GM11168 (cell line): ENCODE measurements around the gene PNLIP.

Experiments
- in situ Hi-C: fragments of 300-500 bp; cut with MboI; formaldehyde crosslinking; loops from one replicate; pipeline ENCODE4 v1.12.0; 2022; ENCODE audit warnings: low sequenced_read_pairs; ENCODE audit not compliant: unreplicated experiment

Gene PNLIP

DNA sequence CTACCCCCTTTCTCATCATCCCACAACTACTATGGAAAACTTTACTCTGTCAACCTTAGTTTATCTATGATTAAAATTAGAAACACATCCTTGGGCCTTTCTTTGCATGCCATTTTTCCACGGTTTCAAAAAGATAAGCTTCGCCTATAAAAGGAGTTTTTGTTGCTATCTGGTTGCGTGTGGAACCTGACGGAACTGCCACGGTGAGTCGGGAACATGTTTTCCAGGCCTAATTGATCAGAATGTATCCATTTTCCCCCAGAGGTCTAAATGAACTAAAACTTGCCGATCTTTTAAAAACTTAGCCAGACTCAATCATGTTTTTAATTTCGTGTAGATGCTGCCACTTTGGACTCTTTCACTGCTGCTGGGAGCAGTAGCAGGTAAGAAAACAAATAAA is at the start of gene PNLIP:
Gene PNLIP (plus strand): TSS at position 176 of the 400 bp plus-strand sequence. CDS start 162 bp downstream, at position 338.
- in situ Hi-C loops = no loop called here

DNA sequence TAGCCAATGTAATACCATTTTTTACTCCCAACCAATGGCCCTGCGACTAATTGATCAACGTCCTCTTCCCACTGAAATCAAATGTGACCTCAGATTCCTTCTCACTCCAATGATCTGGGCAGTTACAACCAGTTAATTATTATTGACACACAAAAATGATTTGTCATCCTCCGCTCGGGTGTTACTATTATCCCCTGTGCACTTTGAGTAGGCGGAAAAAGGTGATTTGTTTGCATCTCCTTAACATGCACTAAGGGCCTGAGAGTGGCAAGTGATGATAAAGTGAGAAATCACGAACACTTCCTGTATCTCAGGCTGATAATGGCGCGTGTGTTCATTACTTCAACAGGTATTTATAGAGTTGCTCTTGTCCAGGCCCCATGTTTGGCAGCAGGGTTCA is 40.9 kb upstream of the PNLIP start:
- in situ Hi-C loops = no loop called here

DNA sequence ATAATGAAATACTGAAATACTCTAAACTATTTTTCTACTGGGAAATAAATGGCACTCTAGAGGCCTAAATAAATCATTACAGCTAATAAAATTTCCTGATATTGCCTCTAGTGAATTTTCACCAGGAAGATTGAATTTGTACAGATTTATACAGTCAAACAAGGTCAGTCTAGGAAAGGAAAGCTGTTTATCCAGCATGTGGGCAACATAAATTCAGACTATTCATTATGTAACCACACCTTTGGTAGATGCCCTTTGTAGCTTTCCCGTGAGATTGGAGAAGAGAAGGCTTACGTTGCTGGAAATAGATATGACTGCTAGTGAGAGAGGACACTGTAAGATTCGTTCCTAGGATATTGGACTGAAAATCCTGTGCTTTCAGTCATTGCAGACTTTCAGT is 35.2 kb upstream of the PNLIP start:
- in situ Hi-C loops = no loop called here

DNA sequence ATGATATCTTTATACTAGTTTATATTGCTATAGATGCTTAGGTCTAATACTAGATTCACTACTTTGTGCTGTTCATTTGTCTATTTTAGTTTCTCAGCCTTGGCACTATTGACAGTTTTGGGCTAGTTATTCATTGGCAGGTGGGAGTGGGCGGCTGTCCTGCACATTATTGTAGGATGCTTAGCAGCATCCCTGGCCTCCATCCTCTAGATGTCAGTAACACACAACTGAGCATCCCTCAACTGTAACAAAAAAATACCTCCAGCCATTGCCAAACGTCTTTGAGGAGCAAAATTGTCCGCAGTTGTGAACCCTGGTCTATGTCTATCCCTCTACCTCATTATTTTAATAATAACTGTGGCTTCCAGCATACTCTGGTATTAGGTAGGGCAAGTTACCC is 34.4 kb upstream of the PNLIP start:
- in situ Hi-C loops = no loop called here

DNA sequence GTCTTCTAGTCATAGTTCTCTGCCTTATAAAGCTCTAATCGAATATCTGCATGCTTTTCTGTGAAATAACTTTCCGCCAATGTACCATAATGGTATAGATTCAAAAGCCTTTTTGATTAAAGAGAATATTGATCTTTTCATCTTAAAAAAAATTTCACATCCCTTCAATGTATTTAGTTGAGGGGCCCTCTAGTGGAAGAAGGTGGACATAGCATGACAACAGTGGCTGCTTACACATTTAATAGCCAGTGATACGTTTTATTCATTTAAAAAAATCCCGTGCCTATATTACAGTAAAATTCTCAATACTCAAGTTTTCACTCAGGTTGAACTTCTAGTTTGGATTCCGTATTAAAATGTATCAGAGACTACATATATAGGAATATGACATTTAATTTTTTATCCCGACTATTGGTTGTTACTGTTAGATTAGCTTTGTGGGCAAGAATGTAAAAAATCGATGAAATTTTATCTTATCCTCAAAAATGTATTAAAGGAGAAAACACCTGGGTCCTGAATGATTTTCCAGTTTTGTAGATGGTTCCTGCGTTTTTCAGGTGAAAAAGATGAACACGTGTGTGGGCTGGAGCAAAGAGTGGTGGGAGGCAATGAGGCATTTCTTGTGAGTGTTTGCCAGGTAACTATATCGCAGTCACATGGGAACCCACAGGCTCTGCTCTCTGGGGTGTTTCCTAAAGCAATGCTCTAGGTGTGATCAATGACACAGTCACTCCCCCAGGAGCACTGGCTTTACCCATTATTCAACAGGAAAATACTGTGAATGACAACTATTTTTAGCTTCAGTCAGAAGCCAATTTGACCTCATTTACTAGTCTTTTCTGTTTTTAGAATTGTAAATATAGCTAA is 24.1 kb upstream of the PNLIP start:
- in situ Hi-C loops = no loop called here

DNA sequence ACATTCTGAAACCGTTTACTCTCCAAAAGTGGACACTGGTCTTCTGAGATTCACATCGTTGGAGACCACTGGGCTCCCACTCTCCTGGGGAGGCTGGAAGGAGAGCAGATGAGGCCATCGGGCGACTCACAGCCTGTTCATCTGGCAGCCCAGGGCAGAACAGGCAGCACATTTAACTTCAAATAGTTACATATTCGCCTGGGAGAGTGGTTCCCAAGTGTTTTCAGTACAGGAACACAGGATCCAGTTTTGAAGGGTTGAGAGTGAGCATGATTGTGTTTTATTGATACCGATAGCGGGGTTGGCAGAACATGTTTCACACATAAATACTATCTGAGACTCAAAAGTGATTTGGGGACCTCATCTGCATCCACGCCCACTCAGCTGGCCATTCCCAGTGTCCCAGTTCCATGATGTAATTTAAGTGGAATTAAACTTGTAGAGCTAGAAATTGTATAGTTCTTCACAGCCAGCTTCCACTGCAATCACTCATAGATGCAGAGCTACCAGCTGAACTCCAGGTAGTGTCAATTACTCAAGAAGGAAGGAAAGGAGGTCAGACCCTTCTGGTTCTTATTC is 22.8 kb upstream of the PNLIP start:
- in situ Hi-C loops = no loop called here

DNA sequence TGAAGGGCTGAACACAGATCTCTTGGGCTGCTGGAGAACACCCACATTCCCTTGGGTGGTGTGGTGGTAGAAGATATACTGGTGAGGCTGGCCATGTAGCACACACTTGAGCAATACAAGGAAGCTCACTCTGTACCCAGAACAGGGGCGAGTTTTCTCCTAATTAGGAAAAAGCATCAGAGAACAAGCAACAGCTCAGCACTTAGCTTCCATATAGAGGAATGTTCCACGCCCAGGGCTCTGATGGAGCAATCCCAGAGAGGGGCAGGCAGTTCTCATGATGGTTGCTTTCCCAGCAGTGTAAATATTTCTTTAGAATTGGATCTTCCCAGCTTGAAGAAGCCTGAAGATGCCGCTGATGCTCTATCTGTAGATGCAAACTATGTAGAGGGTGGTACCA is 21.0 kb upstream of the PNLIP start:
- in situ Hi-C loops = no loop called here

DNA sequence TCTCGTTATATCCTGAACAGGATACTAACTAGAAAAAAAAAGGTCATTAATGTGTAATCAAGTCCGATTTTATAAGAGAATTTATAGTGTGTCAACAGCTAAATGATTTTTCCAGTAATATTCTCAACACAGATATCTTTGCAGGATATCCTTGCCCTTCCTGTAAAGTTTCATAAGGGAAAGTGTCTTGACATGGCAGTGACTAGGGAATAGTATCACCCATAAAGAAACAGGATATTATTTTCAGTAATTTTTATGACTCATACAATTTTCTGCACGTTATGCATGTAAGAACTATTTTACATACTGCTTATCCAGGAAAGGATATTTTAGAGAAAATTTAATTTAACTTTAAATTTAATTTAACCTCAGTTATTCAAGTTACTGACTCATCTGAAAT is 19.5 kb upstream of the PNLIP start:
- in situ Hi-C loops = no loop called here

DNA sequence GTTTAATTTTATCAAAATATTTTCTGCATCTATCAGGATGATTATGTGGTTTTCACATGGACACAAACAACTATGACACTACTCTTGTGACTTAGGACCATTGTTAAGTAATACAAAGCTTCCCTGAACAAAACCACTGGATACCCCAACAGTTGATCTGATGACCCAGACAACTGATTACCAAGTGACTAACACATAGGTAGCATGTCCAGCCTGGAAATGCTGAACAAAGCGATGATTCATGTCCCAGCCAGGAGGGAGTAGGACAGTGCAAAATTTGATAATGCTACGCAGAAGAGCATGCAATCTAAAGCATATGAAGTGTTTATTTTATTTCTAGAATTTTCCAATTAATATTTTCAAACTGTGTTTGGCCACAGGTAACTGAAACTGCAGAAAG is 8.9 kb upstream of the PNLIP start:
- in situ Hi-C loops = no loop called here

DNA sequence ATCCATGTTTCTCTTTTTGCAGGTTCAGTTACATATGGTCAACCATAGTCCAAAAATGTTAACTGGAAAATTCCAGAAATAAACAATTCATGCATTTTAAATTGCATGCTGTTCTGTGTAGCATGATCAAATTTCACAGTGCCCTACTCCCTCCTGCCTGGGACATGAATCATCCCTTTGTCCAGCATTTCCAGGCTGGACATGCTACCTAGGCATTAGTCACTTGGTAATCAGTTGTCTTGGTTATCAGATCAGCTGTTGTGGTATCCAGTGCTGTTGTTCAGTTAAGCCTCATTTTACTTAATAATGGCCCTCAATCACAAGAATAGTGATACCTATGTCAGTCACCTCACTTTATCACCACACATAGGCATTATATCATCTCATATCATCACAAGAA is 7.3 kb upstream of the PNLIP start:
- in situ Hi-C loops = no loop called here

DNA sequence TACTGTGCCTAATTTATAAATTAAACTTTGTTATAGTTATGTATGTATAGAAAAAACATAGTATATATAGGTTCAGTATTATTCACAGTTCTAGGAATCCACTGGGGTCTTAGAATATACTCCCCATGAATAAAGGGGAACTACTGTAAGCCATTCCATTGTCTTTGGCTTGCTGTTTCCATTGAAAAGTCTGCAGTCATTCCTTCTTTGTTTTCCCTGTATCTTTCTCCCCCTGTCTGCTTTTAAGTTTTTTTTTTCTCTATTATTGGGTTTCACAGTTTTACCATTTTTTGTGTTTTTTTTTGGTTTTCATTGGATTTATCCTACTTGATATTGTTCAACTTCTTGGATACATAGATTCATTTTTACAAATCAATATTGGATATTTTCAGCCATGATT is 6.7 kb upstream of the PNLIP start:
- in situ Hi-C loops = no loop called here

DNA sequence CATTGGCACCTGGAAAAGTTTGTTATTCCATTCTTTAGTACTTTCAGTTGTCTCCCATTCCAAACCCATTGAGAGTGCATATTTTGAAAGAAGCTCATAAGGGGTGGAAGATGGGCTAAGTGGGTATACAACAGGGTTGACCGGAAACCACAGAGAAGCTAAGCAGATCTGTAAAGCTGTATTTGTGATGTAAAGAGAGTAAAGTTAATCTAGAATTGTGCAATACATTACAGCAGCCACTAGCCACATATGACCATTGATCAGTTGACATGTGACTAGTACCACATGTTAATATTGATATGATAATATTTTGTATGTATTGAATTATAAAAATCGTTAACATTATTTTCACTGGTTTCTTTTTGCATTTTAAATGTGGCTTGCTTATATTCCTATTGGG is 4.9 kb upstream of the PNLIP start:
- in situ Hi-C loops = no loop called here

DNA sequence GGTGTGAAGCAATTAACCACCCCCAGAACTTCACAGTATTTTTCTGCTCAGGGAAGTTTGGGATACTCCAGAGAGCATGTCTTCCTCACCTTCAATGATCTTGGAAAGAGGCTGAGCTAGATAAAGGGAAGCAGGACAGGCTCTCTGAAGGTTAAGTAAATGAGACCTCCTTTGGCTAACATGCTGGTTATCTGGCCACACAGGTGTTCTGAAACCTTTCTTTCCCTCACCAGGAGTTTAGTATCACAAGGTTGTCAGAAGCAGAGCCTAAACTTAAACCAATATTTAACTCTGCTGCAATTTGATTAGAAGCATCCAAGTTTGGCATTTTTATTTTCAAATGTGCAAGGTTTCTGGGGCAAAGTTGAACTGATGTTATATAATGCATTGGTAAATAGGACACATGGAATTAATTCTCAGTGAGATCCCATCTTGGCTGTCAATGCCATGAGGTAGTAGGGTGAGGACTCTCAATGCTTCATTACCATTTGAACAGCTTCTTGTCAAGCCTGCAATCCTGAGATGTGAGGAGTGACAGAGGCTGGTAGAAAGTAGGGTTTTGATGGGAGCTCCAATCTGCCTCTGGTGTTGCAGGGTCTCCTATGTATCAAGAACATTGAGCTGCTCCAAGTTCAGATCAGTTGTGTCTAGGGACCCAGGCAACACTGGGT is 3.6 kb upstream of the PNLIP start:
- in situ Hi-C loops = no loop called here

DNA sequence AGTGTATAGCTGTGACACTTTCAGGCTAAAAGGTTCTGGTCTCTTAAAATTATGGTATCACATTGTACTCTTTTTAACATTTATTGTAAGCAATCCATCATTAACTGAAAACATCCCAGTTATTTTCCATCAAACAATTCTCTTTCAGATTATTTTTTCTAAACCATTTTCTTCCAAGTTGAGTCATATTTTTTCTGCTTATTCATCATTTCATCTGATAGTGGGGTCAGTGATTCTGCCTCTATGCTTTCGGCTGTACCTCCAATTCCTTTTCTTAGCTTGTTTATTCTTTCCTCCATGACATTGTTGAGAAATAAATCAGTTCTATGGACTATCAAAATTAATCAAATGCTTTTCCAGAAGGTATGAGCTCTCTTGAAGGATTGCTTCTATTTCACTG is 609 bp upstream of the PNLIP start:
- in situ Hi-C loops = no loop called here

DNA sequence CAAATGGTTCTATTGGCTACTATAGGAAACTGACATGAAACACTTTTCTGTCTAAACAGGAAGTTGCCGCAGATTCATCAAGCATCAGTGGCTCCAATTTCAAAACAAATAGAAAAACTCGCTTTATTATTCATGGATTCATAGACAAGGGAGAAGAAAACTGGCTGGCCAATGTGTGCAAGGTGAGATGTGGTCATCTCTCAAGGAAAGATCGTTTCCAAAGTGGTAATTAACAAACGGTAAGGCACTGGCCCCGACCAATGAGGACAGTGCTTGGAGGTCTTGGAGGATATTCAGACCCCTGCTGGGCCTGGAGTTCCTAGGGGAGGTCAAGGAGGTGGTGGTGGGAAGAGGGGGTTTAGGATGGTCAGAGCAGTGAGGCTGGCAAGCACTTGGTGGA is 2.6 kb downstream of the PNLIP start:
- in situ Hi-C loops = no loop called here

DNA sequence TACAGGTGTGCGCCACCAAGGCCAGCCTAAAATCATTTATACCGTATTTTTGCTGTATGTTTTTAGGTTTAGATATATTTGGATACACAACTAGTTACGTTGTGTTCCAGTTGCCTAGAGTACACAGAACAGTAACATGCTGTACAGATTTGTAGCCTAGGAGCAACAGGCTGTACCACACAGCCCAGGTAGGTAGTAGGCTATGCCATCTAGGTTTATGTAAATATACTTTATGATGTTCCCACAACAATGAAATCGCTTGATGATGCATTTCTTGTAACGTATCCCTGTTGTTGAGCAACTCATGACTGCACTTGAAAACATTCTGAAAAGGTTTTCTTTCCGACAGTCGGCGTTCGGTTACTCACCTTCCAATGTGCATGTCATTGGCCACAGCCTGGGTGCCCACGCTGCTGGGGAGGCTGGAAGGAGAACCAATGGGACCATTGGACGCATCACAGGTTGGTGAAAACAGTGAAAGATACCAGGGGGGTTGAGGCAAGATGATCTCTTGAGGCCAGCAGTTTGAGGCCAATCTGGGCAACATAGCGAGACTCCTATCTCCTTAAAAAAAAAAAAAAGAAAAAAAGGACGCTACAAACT is 7.7 kb downstream of the PNLIP start:
- in situ Hi-C loops = no loop called here

DNA sequence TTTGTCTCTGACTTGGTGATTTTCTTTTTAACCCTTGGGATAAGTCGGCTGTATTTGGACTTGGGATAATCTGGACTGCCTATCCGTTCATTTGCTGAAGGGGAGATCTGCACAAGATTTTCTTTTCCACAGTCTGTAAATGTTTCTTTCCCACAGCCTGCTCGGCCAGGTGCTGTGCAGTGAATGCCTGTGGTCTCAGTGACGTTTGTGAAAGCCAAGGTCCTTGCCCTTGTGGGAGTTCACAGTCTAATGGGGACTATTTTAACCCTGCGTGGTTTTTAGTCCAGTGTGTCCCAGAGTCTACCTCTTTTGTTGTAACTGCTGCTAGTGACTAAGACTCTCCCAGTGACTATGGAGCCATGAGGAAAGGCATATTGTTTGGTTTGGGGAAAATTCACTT is 8.9 kb downstream of the PNLIP start:
- in situ Hi-C loops = no loop called here

DNA sequence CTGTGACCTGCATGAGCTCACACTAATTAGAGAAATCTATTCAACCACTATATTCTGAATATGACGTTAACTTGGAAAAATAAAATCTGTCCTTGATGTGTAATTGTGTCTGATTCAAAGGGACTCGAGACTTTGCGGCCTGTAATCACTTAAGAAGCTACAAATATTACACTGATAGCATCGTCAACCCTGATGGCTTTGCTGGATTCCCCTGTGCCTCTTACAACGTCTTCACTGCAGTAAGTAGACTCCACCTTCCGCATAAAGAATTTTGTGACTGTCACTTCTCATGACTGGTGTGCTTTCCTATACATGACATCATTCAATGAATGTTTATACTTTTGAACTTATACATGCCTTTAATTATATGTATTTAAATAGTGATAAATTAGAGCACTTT is 10.1 kb downstream of the PNLIP start:
- in situ Hi-C loops = no loop called here

DNA sequence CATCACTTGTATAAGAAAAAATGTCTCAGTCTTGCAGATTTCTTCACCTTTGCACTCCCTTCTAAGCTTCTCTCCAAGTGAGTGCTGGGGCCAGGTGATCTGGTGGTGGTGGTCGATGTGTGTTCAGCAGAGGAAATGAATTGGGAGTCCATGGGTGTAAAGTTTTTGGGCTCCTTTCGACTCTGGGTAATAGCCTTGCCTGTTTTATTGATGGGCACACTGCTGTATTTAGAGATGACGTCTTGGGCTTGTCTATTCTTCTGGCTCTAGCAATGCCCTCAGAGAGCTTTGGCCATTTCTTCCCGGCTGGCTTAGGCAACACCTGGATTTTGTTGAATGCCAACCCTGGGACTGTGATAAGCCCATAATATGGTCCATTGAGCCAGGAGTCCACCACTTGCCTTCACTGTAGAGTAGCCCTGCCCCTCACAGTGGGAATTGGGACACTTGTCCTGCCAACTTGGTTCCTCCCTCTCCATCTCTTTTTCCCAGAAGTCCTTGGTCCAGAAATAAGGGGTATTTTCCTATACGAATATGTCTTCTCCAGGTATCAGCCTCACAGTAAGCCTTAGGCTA is 11.7 kb downstream of the PNLIP start:
- in situ Hi-C loops = no loop called here

DNA sequence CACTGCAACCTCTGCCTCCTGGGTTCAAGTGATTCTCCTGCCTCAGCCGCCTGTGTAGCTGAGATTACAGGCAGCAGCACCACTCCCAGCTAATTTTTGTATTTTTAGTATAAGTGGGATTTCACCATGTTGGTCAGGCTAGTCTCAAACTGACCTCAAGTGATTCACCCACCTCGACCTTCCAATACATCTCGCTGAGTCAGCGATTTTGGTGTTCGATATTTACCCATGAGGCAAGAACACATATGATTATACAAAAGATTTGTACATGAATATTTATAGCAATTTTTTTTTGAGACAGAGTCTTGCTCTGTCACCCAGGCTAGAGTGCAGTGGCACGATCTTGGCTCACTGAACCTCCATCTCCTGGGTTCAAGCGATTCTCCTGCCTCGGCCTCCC is 19.8 kb downstream of the PNLIP start:
- in situ Hi-C loops = no loop called here

DNA sequence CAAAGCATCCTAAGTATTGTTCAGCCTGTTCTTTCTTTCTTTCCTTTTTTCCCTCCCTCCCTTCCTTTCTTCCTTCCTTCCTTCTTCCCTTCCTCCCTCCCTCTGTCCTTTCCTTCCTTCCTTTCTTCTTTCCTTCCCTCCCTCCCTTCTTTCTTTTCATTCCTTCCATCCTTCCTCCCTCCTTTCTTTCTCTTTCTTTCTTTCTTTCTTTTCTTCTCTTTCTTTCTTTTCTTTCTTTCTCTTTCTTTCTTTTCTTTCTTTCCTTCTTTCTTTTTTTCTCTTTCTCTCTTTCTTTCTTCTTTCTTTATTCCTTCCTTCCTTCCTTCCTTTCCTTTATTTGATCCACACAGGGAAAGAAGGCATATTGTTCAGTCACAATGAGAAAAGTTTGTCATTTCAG is 21.2 kb downstream of the PNLIP start:
- in situ Hi-C loops = no loop called here
